NCI-H146 (cell line): ENCODE results near the gene CALML4.
"Not testable (repeated sequence)": the region's sequence is repeated elsewhere in the genome, so short reads cannot be mapped to it uniquely, and the experiment has no call there.

Experiments used
- DNase-seq: peaks from one replicate; lab custom pipeline; 2025; lab: John Stamatoyannopoulos, UW

The CALML4 gene

DNA sequence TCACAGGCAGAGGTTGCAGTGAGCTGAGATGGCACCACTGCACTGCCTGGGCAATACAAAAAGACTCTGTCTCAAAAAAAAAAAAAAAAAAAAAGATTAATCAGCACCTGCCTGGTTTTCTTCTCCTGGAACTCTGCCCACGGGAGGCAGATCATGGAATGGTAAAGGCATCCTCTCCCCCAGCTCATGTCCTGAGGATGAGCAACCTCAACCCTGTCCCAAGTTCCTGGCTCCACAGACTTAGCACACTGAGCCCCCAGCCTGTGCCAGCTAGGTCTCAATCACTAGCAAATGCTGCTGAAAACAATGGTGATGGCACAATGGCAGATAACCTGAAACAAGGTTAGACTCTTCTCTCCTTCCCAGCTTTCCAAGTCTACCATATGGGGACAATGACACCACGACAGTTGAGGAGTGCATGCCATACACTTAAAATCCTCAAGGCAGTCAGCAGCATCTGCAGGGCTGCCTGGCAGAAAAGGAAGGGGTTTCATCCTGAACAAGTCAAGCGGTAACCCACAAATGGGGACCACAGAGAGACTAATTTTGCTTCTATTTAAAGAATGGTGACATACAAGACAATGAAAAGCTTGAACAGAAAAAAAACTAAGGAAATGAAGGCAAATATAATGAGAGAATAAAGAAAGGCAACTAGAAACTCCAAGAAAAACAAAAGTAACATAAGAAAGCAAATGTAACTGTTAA lies 19.6 kb upstream of the CALML4 start:
- no peak for DNase-seq

GRCh38 chr15:68224108-68224507 lies 19.0 kb upstream of the CALML4 start:
- DNase-seq, result no peak

GRCh38 chr15:68223171-68223570 lies 18.0 kb upstream of the CALML4 start:
- DNase-seq, result no peak

DNA sequence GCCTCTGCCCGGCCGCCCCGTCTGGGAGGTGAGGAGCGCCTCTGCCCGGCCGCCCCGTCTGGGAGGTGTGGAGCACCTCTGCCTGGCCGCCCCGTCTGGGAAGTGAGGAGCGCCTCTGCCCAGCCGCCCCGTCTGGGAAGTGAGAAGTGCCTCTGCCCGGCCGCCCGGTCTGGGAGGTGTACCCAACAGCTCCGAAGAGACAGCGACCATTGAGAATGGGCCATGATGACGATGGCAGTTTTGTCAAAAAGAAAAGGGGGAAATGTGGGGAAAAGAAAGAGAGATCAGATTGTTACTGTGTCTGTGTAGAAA lies 17.3 kb upstream of the CALML4 start:
- not testable (repeated sequence) for DNase-seq

- not testable (repeated sequence) for DNase-seq
These were observed 16.6 kb upstream of the CALML4 start for GRCh38 chr15:68221530-68222431.

GRCh38 chr15:68220967-68221366 lies 15.8 kb upstream of the CALML4 start:
- DNase-seq, result no peak

GRCh38 chr15:68220489-68220888 lies 15.4 kb upstream of the CALML4 start:
- no peak for DNase-seq

DNA sequence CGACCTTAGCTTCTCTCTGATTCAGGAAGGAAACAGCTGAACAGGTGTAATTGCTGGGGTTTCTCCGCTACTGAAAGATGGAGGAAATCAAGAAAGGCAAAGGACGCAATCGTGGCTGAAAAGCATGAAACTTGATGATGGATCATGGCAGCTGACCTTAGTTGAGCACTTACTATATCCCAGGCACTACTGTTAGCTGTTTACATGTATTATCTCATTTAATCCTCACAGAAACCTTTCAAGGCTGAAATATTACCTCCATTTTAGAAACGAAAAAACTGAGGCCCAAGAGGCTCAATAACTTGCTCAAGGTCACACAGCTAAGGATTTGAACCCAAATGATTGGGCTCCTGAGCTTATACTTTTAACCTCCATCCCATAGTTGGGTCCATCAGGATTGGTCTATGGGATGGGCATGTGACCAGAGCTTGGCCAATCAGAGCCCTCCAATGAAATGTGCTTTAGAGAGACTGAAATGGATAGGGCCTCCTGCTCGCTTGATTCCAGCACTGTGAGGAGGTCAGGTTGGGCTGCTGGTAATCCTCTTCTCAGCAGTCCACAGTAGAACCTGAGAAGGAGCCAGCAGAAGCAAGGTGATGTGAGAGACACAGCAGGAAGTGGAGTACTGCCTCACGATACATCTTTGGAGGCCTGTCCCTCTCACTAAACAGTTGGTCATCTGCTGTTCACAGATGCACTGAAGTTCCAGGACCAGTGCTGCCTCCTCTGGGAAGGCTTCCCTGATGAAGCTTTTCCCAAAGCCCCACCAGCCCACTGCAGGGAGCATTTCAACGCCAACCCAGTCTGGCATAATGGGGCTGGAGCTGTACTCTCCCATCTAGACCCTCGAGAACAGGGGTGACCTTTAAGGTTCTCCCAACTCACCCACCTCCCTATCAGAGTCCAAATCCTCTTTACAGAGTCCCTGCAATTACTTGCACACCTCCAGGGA lies 14.0 kb upstream of the CALML4 start:
- no peak for DNase-seq

DNA sequence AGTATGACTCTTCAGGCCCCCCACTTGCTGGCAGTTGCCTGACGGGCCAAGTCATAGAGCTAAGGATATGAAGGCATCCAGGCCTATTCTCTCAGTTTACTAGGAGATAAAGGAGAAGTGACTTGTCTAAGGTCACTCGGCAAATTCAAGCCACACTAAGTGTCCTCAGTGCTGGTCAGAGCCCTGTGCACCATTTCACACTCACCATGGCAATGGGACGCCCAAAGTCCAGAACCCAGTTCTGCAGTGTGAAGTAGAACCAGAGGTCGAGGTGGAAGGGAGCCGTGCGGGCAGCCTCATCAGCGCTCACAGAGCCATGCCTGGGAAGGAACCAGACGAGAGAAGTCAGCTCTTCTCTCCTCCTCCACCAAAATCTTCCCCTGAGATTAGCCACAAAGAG lies 13.2 kb upstream of the CALML4 start:
- no peak for DNase-seq

DNA sequence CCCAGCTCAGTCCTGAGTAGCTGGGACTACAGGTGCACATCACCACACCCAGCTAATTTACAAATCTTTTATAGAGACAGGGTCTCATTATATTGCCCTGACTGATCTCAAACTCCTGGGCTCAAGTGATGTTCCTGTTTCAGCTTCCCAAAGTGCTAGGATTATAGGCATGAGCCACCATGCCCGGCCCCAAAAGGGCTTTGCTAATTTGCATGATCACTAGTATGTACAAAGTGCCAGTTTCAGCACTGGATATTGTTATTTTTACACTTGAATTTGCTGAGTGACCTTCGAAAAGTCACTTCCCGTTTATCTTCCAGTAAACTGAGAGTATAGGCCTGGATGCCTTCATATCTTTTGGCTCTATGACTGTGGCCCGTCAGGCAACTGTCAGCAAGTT lies 12.2 kb upstream of the CALML4 start:
- DNase-seq, result no peak

DNA sequence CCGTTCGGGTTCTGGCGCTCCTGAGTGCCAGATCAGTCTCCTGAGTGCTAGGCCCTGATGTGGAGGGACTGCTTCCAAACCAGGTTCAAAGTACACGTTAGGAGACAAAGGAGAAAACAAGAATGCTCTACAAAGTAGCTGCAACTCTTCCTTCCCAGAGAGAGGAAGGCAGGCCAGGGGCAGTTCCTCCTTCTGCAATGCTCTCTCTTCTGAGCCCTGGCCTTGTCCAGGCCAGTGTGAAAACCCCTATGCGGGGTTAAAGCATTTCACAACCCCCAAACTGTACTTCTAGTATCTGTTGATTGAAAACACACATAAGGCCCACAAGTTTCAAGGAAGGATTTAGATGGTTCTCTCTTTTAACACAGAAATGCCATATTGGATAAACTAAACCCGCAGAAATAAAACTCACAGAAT lies 9.7 kb upstream of the CALML4 start:
- no peak for DNase-seq

DNA sequence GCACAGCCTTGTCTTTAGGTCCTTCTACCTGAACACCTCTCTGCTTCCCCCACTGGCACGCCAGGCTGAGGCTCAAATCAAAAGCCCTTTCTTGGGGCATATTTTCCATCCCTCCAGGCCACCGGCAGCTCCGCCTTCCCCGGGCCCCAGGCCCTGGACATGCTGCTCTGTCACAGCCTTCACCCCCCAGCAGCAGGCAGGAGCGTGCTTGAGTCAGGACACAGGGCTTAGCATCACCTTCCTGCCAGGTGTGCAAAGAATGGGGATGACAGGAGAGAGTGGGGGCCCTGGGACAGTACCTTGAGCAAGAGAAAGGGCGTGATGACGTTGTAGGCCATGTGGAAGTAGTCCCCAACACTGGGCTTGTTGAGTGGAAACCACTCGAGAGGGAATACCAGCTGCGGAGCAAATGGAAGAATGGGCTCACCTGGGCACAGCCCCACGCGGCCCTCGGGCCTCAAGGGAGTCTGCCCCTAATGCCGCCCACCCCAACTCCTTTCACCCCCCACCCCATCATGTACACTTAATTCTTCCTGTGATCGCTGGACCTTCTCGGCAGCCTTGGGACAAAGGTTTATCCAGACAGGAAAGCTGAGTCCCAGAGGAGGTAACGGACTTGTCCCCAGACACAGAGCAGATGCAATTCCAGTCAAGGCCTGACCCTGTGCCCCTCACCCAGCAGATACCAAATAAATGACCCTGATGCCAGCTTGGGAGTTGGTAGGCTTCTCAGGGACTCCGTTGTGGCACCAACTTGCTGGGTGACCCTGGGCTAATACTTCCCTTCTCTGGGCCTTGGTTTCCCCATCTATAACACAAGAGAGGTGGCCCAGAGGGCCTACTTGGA lies 9.1 kb upstream of the CALML4 start:
- DNase-seq, result no peak

GRCh38 chr15:68213491-68213845 lies 8.3 kb upstream of the CALML4 start:
- DNase-seq, result not testable (repeated sequence)

DNA sequence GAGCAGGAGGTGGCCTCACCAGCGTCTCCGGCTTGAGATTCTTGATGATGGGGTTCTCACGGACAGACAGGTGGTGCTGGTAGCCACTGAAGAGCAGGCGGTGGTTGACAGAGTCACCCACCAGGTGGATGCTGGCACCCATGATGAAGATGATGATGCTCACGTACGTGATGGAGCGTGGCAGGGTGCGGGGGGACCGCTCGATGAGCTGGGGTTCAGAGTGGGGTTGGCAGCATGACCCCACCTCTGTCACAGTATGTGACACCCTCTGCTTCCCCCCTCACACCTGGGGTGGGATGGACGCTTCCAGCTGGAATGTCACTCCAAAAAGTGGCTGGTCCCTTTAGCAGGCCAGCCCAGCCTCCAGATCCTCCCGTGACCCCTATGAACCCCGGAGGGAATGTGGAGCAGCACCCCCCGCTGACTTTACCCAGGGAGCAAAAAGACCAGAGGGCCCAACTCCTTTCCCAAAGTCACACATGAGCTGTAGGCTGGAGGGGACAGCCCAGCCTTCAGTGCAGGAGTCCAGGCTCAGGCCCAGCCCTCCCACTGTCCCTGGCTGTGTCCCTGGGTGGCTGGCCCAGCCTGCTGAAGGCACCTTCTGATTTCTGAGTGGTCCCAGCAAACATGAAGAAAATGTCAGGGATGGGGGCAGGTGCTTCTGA lies 6.7 kb upstream of the CALML4 start:
- no peak for DNase-seq

DNA sequence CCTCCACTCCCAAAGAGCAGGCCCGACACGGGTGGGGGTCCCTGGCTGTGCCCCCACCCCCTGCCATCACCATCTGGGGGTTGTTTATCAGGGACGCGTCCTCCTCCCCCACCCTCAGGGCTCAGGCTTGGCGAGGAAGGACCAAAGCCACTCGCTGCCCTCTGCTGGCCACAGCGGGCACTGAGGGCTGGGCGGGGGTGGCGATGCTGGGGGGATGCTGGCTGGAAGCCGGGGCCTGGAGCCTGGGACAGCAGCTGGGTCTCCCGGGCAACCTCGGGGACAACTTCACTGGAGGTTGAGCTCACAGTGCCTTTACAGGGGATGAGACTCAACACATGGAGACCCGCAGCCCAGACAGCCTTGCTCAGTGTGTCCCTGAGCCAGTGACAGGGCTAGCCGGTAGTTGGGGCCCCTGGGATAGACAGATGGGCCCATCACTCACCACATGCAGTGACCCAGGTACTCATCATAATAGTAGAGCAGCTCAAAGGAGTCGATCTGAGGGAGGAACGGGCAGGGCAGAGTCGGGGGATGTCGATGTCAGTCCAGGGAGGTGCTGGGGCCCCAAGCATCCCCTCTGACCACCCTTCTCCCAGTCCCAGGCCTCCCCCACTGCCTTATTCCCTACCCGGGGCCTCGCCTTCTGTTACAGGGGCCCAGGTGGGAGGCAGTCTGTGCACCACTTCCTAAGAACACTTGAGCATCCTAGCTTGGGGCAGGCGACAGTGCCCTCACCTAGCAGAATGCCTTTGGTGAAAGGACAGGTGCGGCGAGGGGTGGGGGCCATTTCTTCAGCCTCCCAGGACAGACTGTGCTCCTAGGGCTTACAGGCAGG lies 5.9 kb upstream of the CALML4 start:
- no peak for DNase-seq

GRCh38 chr15:68210409-68210756 lies 5.3 kb upstream of the CALML4 start:
- no peak for DNase-seq

DNA sequence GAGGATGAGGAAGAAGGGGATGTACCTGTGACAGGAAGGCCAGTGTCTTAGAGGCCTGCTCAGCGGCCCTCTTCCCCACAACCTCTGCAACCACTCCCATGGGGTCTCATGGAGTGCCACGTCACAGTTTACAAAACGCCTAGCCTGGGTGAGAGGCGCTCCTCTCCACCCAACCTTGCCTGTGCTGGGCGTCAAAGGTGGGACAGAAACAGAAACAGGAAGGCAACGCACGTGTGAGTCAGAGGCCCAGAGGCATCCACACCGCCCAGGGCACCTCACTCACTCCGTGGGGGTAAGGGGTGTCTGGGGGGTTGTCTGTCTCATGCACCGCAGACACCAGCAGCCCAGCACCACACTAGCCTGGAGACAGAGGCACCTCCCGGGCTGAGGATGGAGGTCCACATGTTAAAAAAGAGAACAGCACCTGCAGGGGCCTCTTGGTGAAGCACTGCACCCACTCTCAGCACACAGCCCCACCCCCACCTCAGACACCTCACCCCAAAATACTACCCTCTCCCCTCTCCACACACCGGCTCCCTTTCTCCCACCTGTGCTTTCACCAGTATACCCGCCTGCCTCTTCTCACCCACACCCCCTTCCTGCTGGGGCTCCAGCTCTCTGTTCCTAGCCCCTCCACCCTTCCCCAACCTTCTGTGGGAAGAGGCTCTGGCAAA lies 4.7 kb upstream of the CALML4 start:
- DNase-seq, result no peak

DNA sequence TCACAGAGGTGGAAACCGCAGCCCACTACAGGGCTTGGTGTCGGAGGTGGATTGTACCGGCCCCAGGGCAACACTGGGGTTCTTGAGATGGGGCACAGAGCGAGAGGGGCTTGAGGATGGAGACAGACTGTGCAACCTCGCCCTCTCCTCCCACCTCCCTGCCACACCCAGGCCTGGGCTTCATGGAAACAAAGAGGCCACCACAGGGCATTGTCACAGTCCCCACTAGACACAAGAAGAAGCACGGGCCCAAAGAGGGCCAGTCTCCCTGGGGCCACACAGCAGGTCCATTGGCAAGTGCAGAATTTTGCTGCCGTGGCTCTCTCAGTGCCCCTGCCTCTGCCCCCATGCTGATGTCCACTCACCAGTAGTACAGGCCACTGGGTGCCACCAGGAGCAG lies 4.1 kb upstream of the CALML4 start:
- no peak for DNase-seq

- no peak for DNase-seq
These were observed 3.6 kb upstream of the CALML4 start for GRCh38 chr15:68208636-68209240.
